Esophagus squamous epithelium (tissue), 5 donors: ENCODE data around the gene TLK2. TPM values are rescaled to one million over a fixed set of nuclear protein-coding genes. Genes with fewer than 3 reads are reported as not detected.

Experiments
- DNase-seq: peaks from one replicate; lab custom pipeline; 2025; lab: John Stamatoyannopoulos, UW
- H3K27ac ChIP-seq, 4 donors: fragments of 200-600 bp; sonication (generic); one replicate each; pipeline ENCODE4 v1.5.1; 2016 to 2019; ENCODE audit warnings: mild to moderate bottlenecking in 1 of 4
- H3K27me3 ChIP-seq, 4 donors: fragments of 200-600 bp; sonication (generic); 1 replicate in 3 of 4; 2 replicates in 1 of 4; pipeline versions ENCODE4 v1.5.1 to v1.6.0; 2017 to 2021; ENCODE audit warnings: antibody characterized with exemption in 1 of 4
- H3K36me3 ChIP-seq, 3 donors: fragments of 200-600 bp; sonication (generic); one replicate each; pipeline ENCODE4 v1.5.1; 2016 to 2019
- H3K4me1 ChIP-seq, 3 donors: fragments of 200-600 bp; sonication (generic); one replicate each; pipeline ENCODE4 v1.5.1; 2017 to 2019
- H3K4me3 ChIP-seq, 4 donors: fragments of 200-600 bp; sonication (generic); 1 replicate in 3 of 4; 2 replicates in 1 of 4; pipeline ENCODE4 v1.5.1; 2016 to 2019; ENCODE audit warnings: mild to moderate bottlenecking in 2 of 4, moderate library complexity in 1 of 4
- H3K9me3 ChIP-seq, 3 donors: fragments of 200-600 bp; sonication (generic); one replicate each; pipeline ENCODE4 v1.5.1; 2016 to 2019
- CTCF ChIP-seq, 6 experiments: fragments of 450-650 bp in 4 of 6; fragments of 200-600 bp in 2 of 6; sonication (generic) in 2 of 6; IDR thresholded peaks; one replicate each; pipeline ENCODE4 v1.5.1; 2016 to 2019; ENCODE audit warnings: antibody characterized with exemption in 6 of 6, mild to moderate bottlenecking in 4 of 6, moderate library complexity in 4 of 6
- POLR2A ChIP-seq, 4 donors: fragments of 450-650 bp; IDR thresholded peaks; one replicate each; pipeline ENCODE4 v1.6.1; 2017; ENCODE audit warnings: antibody characterized with exemption in 4 of 4, mild to moderate bottlenecking in 4 of 4, moderate library complexity in 3 of 4
- WGBS, 2 donors: methylation state at CpG; one replicate each; pipeline ENCODE4 v1.1.5; 2018; 5-methylcytosine and 5-hydroxymethylcytosine counted together
- intact Hi-C: fragments of 100-400 bp; cut with DNase I; formaldehyde crosslinking; loops from one replicate; pipeline ENCODE4 v1.15.0; 2022
- total RNA-seq, 4 donors: library from RNA; depleted of rRNA; stranded (reverse); fragments of >200 nt; gene quantifications; one replicate each; pipeline ENCODE4 v1.1.0, GENCODE V29; 2016
- donor health status: DM: yes; HTN: yes; CAD: no.

Gene TLK2
- total RNA-seq, 4 donors from 2014 or later = 13.2 to 35.5 (median 28.0) TPM

- H3K4me3 ChIP-seq = no peak overlapping the region
- 77 to 82% methylated on average over 4 to 10 of the region's 10 CpGs for WGBS, 2 donors
- intact Hi-C loops = no loop called here
- no peaks in the 10 kb centered on the region for H3K9me3 ChIP-seq
- H3K4me1 ChIP-seq = no peaks in the 10 kb centered on the region
- TF ChIP-seq POLR2A (IDR thresholded peaks at IDR 0.05) (no peak), CTCF (IDR thresholded peaks at IDR 0.05) (no peak)
- H3K27me3 ChIP-seq = no peaks in the 10 kb centered on the region
- no peak overlapping the region for H3K27ac ChIP-seq
- H3K36me3 ChIP-seq = peaks cover 0 to 9% (median 0%) of the 10 kb centered on the region in 3 donors
- no peak for DNase-seq
These were observed 162.5 kb downstream of the TLK2 start for GRCh38 chr17:62641153-62641552.

GRCh38 chr17:62641951-62642350 lies 163.3 kb downstream of the TLK2 start:
- Histone ChIP-seq H3K9me3 (no peaks in the 10 kb centered on the region), H3K4me1 (no peaks in the 10 kb centered on the region), H3K36me3 (peaks cover 0 to 8% (median 0%) of the 10 kb centered on the region in 3 donors), H3K27ac (no peak overlapping the region), H3K27me3 (no peaks in the 10 kb centered on the region), H3K4me3 (no peak overlapping the region)
- intact Hi-C loops = no loop called here
- TF ChIP-seq POLR2A (IDR thresholded peaks at IDR 0.05) = no peak
- no peak for TF ChIP-seq CTCF (IDR thresholded peaks at IDR 0.05)
- no peak for DNase-seq
- 73 to 77% methylated on average over 6 of the region's 6 CpGs for WGBS, 2 donors

GRCh38 chr17:62643496-62643895 lies 164.9 kb downstream of the TLK2 start:
- TF ChIP-seq CTCF (IDR thresholded peaks at IDR 0.05) = no peak
- TF ChIP-seq POLR2A (IDR thresholded peaks at IDR 0.05) = no peak
- peaks cover 0 to 10% (median 4%) of the 10 kb centered on the region in 3 donors for H3K4me1 ChIP-seq
- H3K4me3 ChIP-seq = no peak overlapping the region
- DNase-seq = no peak
- WGBS, 2 donors = 77 to 78% methylated on average over 6 of the region's 6 CpGs
- no peaks in the 10 kb centered on the region for H3K27me3 ChIP-seq
- intact Hi-C loops = no loop called here
- no peaks in the 10 kb centered on the region for H3K36me3 ChIP-seq
- H3K9me3 ChIP-seq = no peaks in the 10 kb centered on the region
- no peak overlapping the region for H3K27ac ChIP-seq

- Histone ChIP-seq H3K4me3 (no peak overlapping the region), H3K4me1 (peaks cover 0 to 19% (median 9%) of the 10 kb centered on the region in 3 donors), H3K36me3 (no peaks in the 10 kb centered on the region), H3K27me3 (no peaks in the 10 kb centered on the region), H3K9me3 (no peaks in the 10 kb centered on the region), H3K27ac (no peak overlapping the region)
- no peak for DNase-seq
- intact Hi-C loops = no loop called here
- WGBS, 2 donors = 72 to 88% methylated on average over 11 to 12 of the region's 17 CpGs
- TF ChIP-seq POLR2A (IDR thresholded peaks at IDR 0.05) (no peak), CTCF (IDR thresholded peaks at IDR 0.05) (no peak)
These were observed 166.0 kb downstream of the TLK2 start for GRCh38 chr17:62644487-62645173.

- no peak for DNase-seq
- no peaks in the 10 kb centered on the region for H3K27me3 ChIP-seq
These were observed 169.8 kb downstream of the TLK2 start for GRCh38 chr17:62648251-62648955.

More at GRCh38 chr17:62648251-62648955, 169.8 kb downstream of the TLK2 start:
- H3K4me1 ChIP-seq = peaks cover 19 to 43% (median 19%) of the 10 kb centered on the region in 3 donors
- TF ChIP-seq CTCF (IDR thresholded peaks at IDR 0.05) = no peak
- TF ChIP-seq POLR2A (IDR thresholded peaks at IDR 0.05) = no peak
- intact Hi-C loops = no loop called here
- H3K9me3 ChIP-seq = no peaks in the 10 kb centered on the region
- no peaks in the 10 kb centered on the region for H3K36me3 ChIP-seq
- WGBS, 2 donors = 60 to 61% methylated on average over 13 of the region's 15 CpGs
- H3K4me3 ChIP-seq = no peak overlapping the region
- H3K27ac ChIP-seq = peak overlapping the region in 3 of 4 donors; percentile 10 to 65 (median 58)
